Keratinocyte (primary cell): ENCODE measurements around the gene PRG3. TPM values are rescaled to one million over a fixed set of nuclear protein-coding genes. Genes with fewer than 3 reads are reported as not detected.

Experiments
- DNase-seq: peaks from one replicate; pipeline ENCODE4 v3.0.0-alpha.2; 2011; ENCODE audit warnings: low read depth, missing footprints, low spot score
- FAIRE-seq: peaks from 2 replicates; lab custom pipeline; 2011; peaks lifted over from hg19 to GRCh38; lab: Jason Lieb, UNC
- H2AFZ ChIP-seq: 2 replicates; pipeline ENCODE4 v1.6.0; 2012; ENCODE audit warnings: low read length, control low read depth, inconsistent platforms; ENCODE audit not compliant: control insufficient read depth
- H3K27ac ChIP-seq: 2 replicates; pipeline ENCODE4 v1.5.1; 2011; ENCODE audit warnings: low read length; ENCODE audit not compliant: control insufficient read depth, insufficient read depth
- H3K27me3 ChIP-seq: 3 replicates; pipeline ENCODE4 v1.6.0; 2011; ENCODE audit warnings: low read length; ENCODE audit not compliant: control insufficient read depth, insufficient read depth; ENCODE audit errors: extremely low read depth
- H3K36me3 ChIP-seq, 2 experiments: 2 replicates in 1 of 2; 3 replicates in 1 of 2; pipeline ENCODE4 v1.5.1; 2011; ENCODE audit warnings: low read length in 2 of 2, mild to moderate bottlenecking in 1 of 2; ENCODE audit not compliant: control insufficient read depth in 2 of 2, insufficient read depth in 2 of 2; ENCODE audit errors: extremely low read depth in 1 of 2
- H3K4me1 ChIP-seq: 3 replicates; pipeline ENCODE4 v1.5.1; 2011; ENCODE audit warnings: low read length; ENCODE audit not compliant: control insufficient read depth, insufficient read depth; ENCODE audit errors: extremely low read depth
- H3K4me2 ChIP-seq: 3 replicates; pipeline ENCODE4 v1.6.0; 2011; ENCODE audit warnings: low read depth, low read length; ENCODE audit not compliant: control insufficient read depth, insufficient read depth; ENCODE audit errors: extremely low read depth
- H3K4me3 ChIP-seq, 3 experiments: fragments of 200-600 bp in 1 of 3; sonication (generic) in 1 of 3; 2 replicates in 2 of 3; 3 replicates in 1 of 3; pipeline ENCODE4 v1.5.1; 2011 to 2016; ENCODE audit warnings: low read length in 3 of 3, mild to moderate bottlenecking in 3 of 3, control low read depth in 2 of 3, inconsistent platforms in 1 of 3, low read depth in 1 of 3, mixed read lengths in 1 of 3, mixed run types in 1 of 3, moderate library complexity in 1 of 3; ENCODE audit not compliant: control insufficient read depth in 2 of 3, insufficient read depth in 2 of 3; ENCODE audit errors: extremely low read depth in 1 of 3
- H3K79me2 ChIP-seq: 2 replicates; pipeline ENCODE4 v1.6.0; 2012; ENCODE audit warnings: low read length; ENCODE audit not compliant: control insufficient read depth, insufficient read depth
- H3K9ac ChIP-seq: 3 replicates; pipeline ENCODE4 v1.6.0; 2011; ENCODE audit warnings: low read length; ENCODE audit not compliant: control insufficient read depth, insufficient read depth; ENCODE audit errors: extremely low read depth
- H3K9me1 ChIP-seq: 3 replicates; pipeline ENCODE4 v1.6.0; 2011; ENCODE audit warnings: low read length; ENCODE audit not compliant: control insufficient read depth, insufficient read depth; ENCODE audit errors: extremely low read depth
- H3K9me3 ChIP-seq: 2 replicates; pipeline ENCODE4 v1.5.1; 2012; ENCODE audit warnings: low read depth, low read length; ENCODE audit not compliant: control insufficient read depth
- H4K20me1 ChIP-seq: 3 replicates; pipeline ENCODE4 v1.6.0; 2011; ENCODE audit warnings: low read length; ENCODE audit not compliant: control insufficient read depth, insufficient read depth; ENCODE audit errors: extremely low read depth
- CTCF ChIP-seq, 3 experiments: IDR thresholded peaks in 1 of 3; conservative IDR thresholded peaks in 1 of 3; optimal IDR thresholded peaks in 1 of 3; 2 replicates in 2 of 3; 3 replicates in 1 of 3; pipeline versions ENCODE3 to v1.5.1; 2011; ENCODE audit warnings: low read length in 3 of 3, mild to moderate bottlenecking in 3 of 3, moderate library complexity in 2 of 3, control low read depth in 1 of 3, inconsistent platforms in 1 of 3; ENCODE audit not compliant: insufficient read depth in 2 of 3; ENCODE audit errors: extremely low read depth in 1 of 3
- EZH2 ChIP-seq: IDR thresholded peaks from one replicate; pipeline ENCODE4 v1.6.1; 2012; ENCODE audit warnings: inconsistent platforms, mild to moderate bottlenecking, low read length, moderate library complexity
- dilution Hi-C: fragments of 300-500 bp; cut with MboI; formaldehyde crosslinking; loops from one replicate; pipeline ENCODE4 v1.7.0; 2020; ENCODE audit warnings: low sequenced_read_pairs; ENCODE audit not compliant: extremely low pct_ligation_motif_present
- polyA plus RNA-seq, 5 experiments: library from polyadenylated mRNA; depleted of rRNA in 3 of 5; stranded (reverse) in 3 of 5; stranded (forward) in 1 of 5; unstranded in 1 of 5; fragments of >200 nt; gene quantifications; 1 replicate in 1 of 5; 2 replicates in 3 of 5; 3 replicates in 1 of 5; pipeline versions ENCODE4 v1.2.1 to v1.2.3, GENCODE V29; 2011 to 2012; ENCODE audit warnings: missing spikeins in 2 of 5, low read depth in 1 of 5, low replicate concordance in 1 of 5

Gene PRG3
- polyA plus RNA-seq, 1 donor (not counting 4 experiments of a cell fraction or from before 2014, with no cell fraction given), result not detected

DNA sequence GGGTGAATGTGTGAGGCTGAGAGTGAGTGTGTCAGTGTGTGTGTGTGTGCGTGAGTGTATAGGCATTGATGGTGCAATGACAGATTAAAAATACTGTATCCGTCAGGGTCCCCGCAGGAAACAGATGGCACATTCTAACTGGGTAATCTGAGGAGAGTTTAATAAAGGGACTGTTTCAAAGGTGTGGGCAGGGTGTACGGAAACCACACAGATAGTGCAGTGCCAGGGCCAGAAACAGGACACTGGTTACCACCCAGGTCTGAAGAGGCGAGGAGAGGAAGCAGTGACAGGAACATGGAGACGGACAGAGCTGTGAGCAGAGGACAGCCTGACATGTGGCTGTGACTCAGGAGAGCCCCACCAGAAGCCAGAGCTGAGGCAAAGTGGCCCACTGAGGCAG is 26.3 kb downstream of the PRG3 start:
- no peaks in the 10 kb centered on the region for H4K20me1 ChIP-seq
- no peaks in the 10 kb centered on the region for H3K9me1 ChIP-seq
- no peak overlapping the region for H3K9ac ChIP-seq
- H2AFZ ChIP-seq, result no peak overlapping the region
- dilution Hi-C loops, result no loop called here
- no peak for FAIRE-seq
- no peaks in the 10 kb centered on the region for H3K36me3 ChIP-seq
- DNase-seq, result no peak
- H3K4me1 ChIP-seq, result peaks cover 21% of the 10 kb centered on the region
- no peaks in the 10 kb centered on the region for H3K27me3 ChIP-seq
- H3K27ac ChIP-seq, result no peak overlapping the region
- no peaks in the 10 kb centered on the region for H3K9me3 ChIP-seq
- H3K4me3 ChIP-seq, result no peak overlapping the region
- no peaks in the 10 kb centered on the region for H3K79me2 ChIP-seq
- TF ChIP-seq CTCF (optimal IDR thresholded peaks at IDR 0.05 in 1 of 3, IDR thresholded peaks at IDR 0.05 in 1 of 3, conservative IDR thresholded peaks at IDR 0.05 in 1 of 3; ENCODE audit: extremely low read depth in 1 of 3, insufficient read depth in 2 of 3, low read length in 3 of 3), result no peak
- no peak for TF ChIP-seq EZH2
- H3K4me2 ChIP-seq, result no peak overlapping the region

- Histone ChIP-seq H3K36me3 (no peaks in the 10 kb centered on the region), H3K27ac (no peak overlapping the region), H3K79me2 (no peaks in the 10 kb centered on the region), H3K9me3 (no peaks in the 10 kb centered on the region), H4K20me1 (no peaks in the 10 kb centered on the region), H3K4me1 (peaks cover 19% of the 10 kb centered on the region), H3K4me2 (no peak overlapping the region), H3K9ac (no peak overlapping the region), H3K4me3 (no peak overlapping the region), H3K27me3 (no peaks in the 10 kb centered on the region), H3K9me1 (no peaks in the 10 kb centered on the region), H2AFZ (no peak overlapping the region)
- TF ChIP-seq CTCF (optimal IDR thresholded peaks at IDR 0.05 in 1 of 3, IDR thresholded peaks at IDR 0.05 in 1 of 3, conservative IDR thresholded peaks at IDR 0.05 in 1 of 3; ENCODE audit: extremely low read depth in 1 of 3, insufficient read depth in 2 of 3, low read length in 3 of 3) (no peak), EZH2 (no peak)
- dilution Hi-C loops, result no loop called here
- FAIRE-seq (no peak), DNase-seq (no peak)
Measured at GRCh38 chr11:57353852-57354251, 27.1 kb downstream of the PRG3 start.
